COR-L47 (cell line): ENCODE results near the gene MEG3.

ENCODE experiments used
- DNase-seq: peaks from one replicate; lab custom pipeline; 2025; lab: John Stamatoyannopoulos, UW

The MEG3 gene

GRCh38 chr14:100825713-100826331, at the start of gene MEG3:
MEG3 (plus strand) TSS chr14:100826118.
- no peak for DNase-seq

GRCh38 chr14:100776681-100777365, 49.1 kb upstream of the MEG3 start:
- no peak for DNase-seq

GRCh38 chr14:100777366-100777817, 48.5 kb upstream of the MEG3 start:
- no peak for DNase-seq

- no peak for DNase-seq
Observed at GRCh38 chr14:100777818-100778525, 47.9 kb upstream of the MEG3 start.

GRCh38 chr14:100778526-100778882, 47.4 kb upstream of the MEG3 start:
- no peak for DNase-seq

- no peak for DNase-seq
Observed at GRCh38 chr14:100778951-100779690, 46.8 kb upstream of the MEG3 start.

GRCh38 chr14:100779691-100780080, 46.2 kb upstream of the MEG3 start:
- no peak for DNase-seq

- no peak for DNase-seq
Observed at GRCh38 chr14:100780246-100780645, 45.7 kb upstream of the MEG3 start.

- DNase-seq: no peak
Observed at GRCh38 chr14:100780646-100781355, 45.1 kb upstream of the MEG3 start.

GRCh38 chr14:100781952-100782351, 44.0 kb upstream of the MEG3 start:
- no peak for DNase-seq

GRCh38 chr14:100782516-100783320, 43.2 kb upstream of the MEG3 start:
- DNase-seq: no peak

GRCh38 chr14:100783630-100784370, 42.1 kb upstream of the MEG3 start:
- DNase-seq: no peak

- DNase-seq: no peak
Observed at GRCh38 chr14:100784523-100785337, 41.2 kb upstream of the MEG3 start.

- DNase-seq: no peak
Observed at GRCh38 chr14:100785338-100785615, 40.6 kb upstream of the MEG3 start.

GRCh38 chr14:100785626-100786025, 40.3 kb upstream of the MEG3 start:
- DNase-seq: no peak

- DNase-seq: no peak
Observed at GRCh38 chr14:100786131-100786530, 39.8 kb upstream of the MEG3 start.

GRCh38 chr14:100786576-100787219, 39.2 kb upstream of the MEG3 start:
- no peak for DNase-seq

- no peak for DNase-seq
Observed at GRCh38 chr14:100787659-100788058, 38.3 kb upstream of the MEG3 start.

GRCh38 chr14:100788517-100788916, 37.4 kb upstream of the MEG3 start:
- DNase-seq: no peak
